Fibroblast of mammary gland (primary cell): ENCODE data around the gene PCDH20.

Experiments used
- DNase-seq: peaks from one replicate; pipeline ENCODE4 v3.0.0-alpha.2; 2010; ENCODE audit warnings: low read depth
- H3K4me3 ChIP-seq: 2 replicates; pipeline ENCODE4 v1.5.1; 2011; ENCODE audit warnings: low read depth, mild to moderate bottlenecking, low read length, moderate library complexity; ENCODE audit not compliant: control insufficient read depth
- CTCF ChIP-seq: conservative IDR thresholded peaks from 2 replicates; pipeline ENCODE4 v1.5.1; 2011; ENCODE audit warnings: low read depth, low read length, inconsistent platforms; ENCODE audit not compliant: control insufficient read depth, insufficient read depth

The PCDH20 gene

GRCh38 chr13:61415749-61416148 lies at the start of gene PCDH20:
PCDH20 (minus strand) TSS chr13:61415849; CDS start chr13:61415158, 691 bp downstream.
- H3K4me3 ChIP-seq = no peak within 1 kb of the TSS
- TF ChIP-seq CTCF = no peak
- DNase-seq = no peak

- no peak for DNase-seq
- no peak for TF ChIP-seq CTCF
- no peak overlapping the region for H3K4me3 ChIP-seq
Measured at GRCh38 chr13:61463024-61463423, 47.4 kb upstream of the PCDH20 start.

GRCh38 chr13:61453121-61453520 lies 37.5 kb upstream of the PCDH20 start:
- DNase-seq = no peak
- no peak overlapping the region for H3K4me3 ChIP-seq
- TF ChIP-seq CTCF = no peak

- H3K4me3 ChIP-seq = no peak overlapping the region
- no peak for TF ChIP-seq CTCF
- no peak for DNase-seq
Measured at GRCh38 chr13:61432029-61432428, 16.4 kb upstream of the PCDH20 start.

GRCh38 chr13:61423915-61424314 lies 8.3 kb upstream of the PCDH20 start:
- no peak overlapping the region for H3K4me3 ChIP-seq
- no peak for DNase-seq
- TF ChIP-seq CTCF = no peak

GRCh38 chr13:61417086-61417570 lies 1.5 kb upstream of the PCDH20 start:
- H3K4me3 ChIP-seq = no peak overlapping the region
- no peak for TF ChIP-seq CTCF
- no peak for DNase-seq
